HCT116 (cell line): ENCODE results near the gene ZHX3.

Experiments used
- CEBPB ChIP-seq: IDR thresholded peaks from 2 replicates; pipeline ENCODE4 v1.6.1; 2012; ENCODE audit warnings: low read depth
- CTCF ChIP-seq, 3 experiments: fragments of 200-600 bp in 1 of 3; sonication (generic) in 1 of 3; IDR thresholded peaks in 2 of 3; conservative IDR thresholded peaks in 1 of 3; 2 replicates each; pipeline ENCODE4 v1.5.1; 2012 to 2017; ENCODE audit warnings: low read depth in 2 of 3, low read length in 2 of 3, antibody characterized with exemption in 1 of 3, borderline replicate concordance in 1 of 3, control low read depth in 1 of 3, mild to moderate bottlenecking in 1 of 3, mixed read lengths in 1 of 3, mixed run types in 1 of 3, moderate library complexity in 1 of 3; ENCODE audit not compliant: insufficient read depth in 1 of 3
- EZH2 ChIP-seq: fragments of 200-600 bp; sonication (generic); IDR thresholded peaks from 2 replicates; pipeline ENCODE4 v1.6.1; 2017; ENCODE audit warnings: antibody characterized with exemption, mixed run types
- POLR2A ChIP-seq: IDR thresholded peaks from 2 replicates; pipeline ENCODE4 v1.7.0; 2011; ENCODE audit warnings: borderline replicate concordance; ENCODE audit not compliant: insufficient read depth, insufficient read length; ENCODE audit errors: extremely low read depth
- POLR2AphosphoS5 ChIP-seq: IDR thresholded peaks from 2 replicates; pipeline ENCODE4 v1.6.1; 2011; ENCODE audit warnings: mild to moderate bottlenecking, low read depth, low read length, moderate library complexity
- RAD21 ChIP-seq: IDR thresholded peaks from 2 replicates; pipeline ENCODE4 v1.6.1; 2012; ENCODE audit warnings: low read depth, mild to moderate bottlenecking
- SIN3A ChIP-seq: IDR thresholded peaks from 2 replicates; pipeline ENCODE4 v1.6.1; 2012; ENCODE audit warnings: low read depth
- SRF ChIP-seq: IDR thresholded peaks from 2 replicates; pipeline ENCODE4 v1.6.1; 2012; ENCODE audit warnings: low read depth
- YY1 ChIP-seq: IDR thresholded peaks from 2 replicates; pipeline ENCODE4 v1.6.1; 2011; ENCODE audit warnings: low read length, low read depth, moderate library complexity, mild to moderate bottlenecking; ENCODE audit not compliant: insufficient replicate concordance; ENCODE audit errors: extremely low read depth
- TF ChIP-seq, protein P1 (sequence below): IDR thresholded peaks from 2 replicates; pipeline ENCODE4 v1.6.1; 2011; ENCODE audit warnings: mild to moderate bottlenecking, low read length, moderate library complexity; ENCODE audit not compliant: insufficient replicate concordance; ENCODE audit errors: extremely low read depth

- 0 out of 6 replicates have a peak, but pooled peaks of 1 of the 3 experiments have one; percentile 25 for TF ChIP-seq CTCF (IDR thresholded peaks at IDR 0.05 in 2 of 3, conservative IDR thresholded peaks at IDR 0.05 in 1 of 3; ENCODE audit: borderline replicate concordance in 1 of 3, insufficient read depth in 1 of 3, low read depth in 2 of 3, low read length in 2 of 3)
- TF ChIP-seq YY1, result no peak
- no peak for TF ChIP-seq POLR2AphosphoS5
- TF ChIP-seq, protein P1, sequence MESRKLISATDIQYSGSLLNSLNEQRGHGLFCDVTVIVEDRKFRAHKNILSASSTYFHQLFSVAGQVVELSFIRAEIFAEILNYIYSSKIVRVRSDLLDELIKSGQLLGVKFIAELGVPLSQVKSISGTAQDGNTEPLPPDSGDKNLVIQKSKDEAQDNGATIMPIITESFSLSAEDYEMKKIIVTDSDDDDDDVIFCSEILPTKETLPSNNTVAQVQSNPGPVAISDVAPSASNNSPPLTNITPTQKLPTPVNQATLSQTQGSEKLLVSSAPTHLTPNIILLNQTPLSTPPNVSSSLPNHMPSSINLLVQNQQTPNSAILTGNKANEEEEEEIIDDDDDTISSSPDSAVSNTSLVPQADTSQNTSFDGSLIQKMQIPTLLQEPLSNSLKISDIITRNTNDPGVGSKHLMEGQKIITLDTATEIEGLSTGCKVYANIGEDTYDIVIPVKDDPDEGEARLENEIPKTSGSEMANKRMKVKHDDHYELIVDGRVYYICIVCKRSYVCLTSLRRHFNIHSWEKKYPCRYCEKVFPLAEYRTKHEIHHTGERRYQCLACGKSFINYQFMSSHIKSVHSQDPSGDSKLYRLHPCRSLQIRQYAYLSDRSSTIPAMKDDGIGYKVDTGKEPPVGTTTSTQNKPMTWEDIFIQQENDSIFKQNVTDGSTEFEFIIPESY, result no peak
- no peak for TF ChIP-seq SRF
- no peak for TF ChIP-seq RAD21
- TF ChIP-seq POLR2A, result no peak
- no peak for TF ChIP-seq SIN3A
- no peak for TF ChIP-seq EZH2
- no peak for TF ChIP-seq CEBPB
Observed at GRCh38 chr20:41357424-41358163, 40.1 kb upstream of the ZHX3 start.
